Prostate gland (tissue), 2 donors: ENCODE results near the gene PHOX2A. TPM values are rescaled to one million over a fixed set of nuclear protein-coding genes. Genes with fewer than 3 reads are reported as not detected.

Experiments used
- DNase-seq: peaks from one replicate; pipeline ENCODE4 v3.0.0-alpha.2; 2019; ENCODE audit warnings: low spot score
- H3K27ac ChIP-seq, 2 donors: fragments of 200-600 bp; sonication (generic); 2 replicates each; pipeline ENCODE4 v1.5.1; 2017 to 2019
- H3K27me3 ChIP-seq: fragments of 200-600 bp; sonication (generic); replicated peaks from 2 replicates; pipeline ENCODE4 v1.5.1; 2019; ENCODE audit not compliant: insufficient read depth
- H3K36me3 ChIP-seq, 2 donors: fragments of 200-600 bp; sonication (generic); 1 replicate in 1 of 2; 2 replicates in 1 of 2; pipeline versions ENCODE4 v1.5.1 to v1.8.1; 2017 to 2019
- H3K4me1 ChIP-seq: fragments of 200-600 bp; sonication (generic); replicated peaks from 2 replicates; pipeline ENCODE4 v1.5.1; 2019
- H3K4me3 ChIP-seq, 2 donors: fragments of 200-600 bp; sonication (generic); 2 replicates each; pipeline ENCODE4 v1.5.1; 2017 to 2019
- H3K9me3 ChIP-seq: fragments of 200-600 bp; sonication (generic); 2 replicates; pipeline ENCODE4 v1.5.1; 2017
- CTCF ChIP-seq, 4 experiments: fragments of 200-600 bp in 2 of 4; fragments of 450-650 bp in 2 of 4; sonication (generic) in 2 of 4; IDR thresholded peaks; 1 replicate in 3 of 4; 2 replicates in 1 of 4; pipeline ENCODE4 v1.5.1; 2016 to 2019; ENCODE audit warnings: antibody characterized with exemption in 4 of 4, mild to moderate bottlenecking in 2 of 4, moderate library complexity in 2 of 4
- POLR2A ChIP-seq: fragments of 450-650 bp; IDR thresholded peaks from one replicate; pipeline ENCODE4 v1.6.1; 2016; ENCODE audit warnings: antibody characterized with exemption, mild to moderate bottlenecking
- POLR2AphosphoS5 ChIP-seq: sonication (generic); formaldehyde crosslinking; IDR thresholded peaks from one replicate; pipeline ENCODE4 v1.6.1; 2017; ENCODE audit warnings: antibody characterized with exemption
- WGBS: methylation state at CpG from one replicate; pipeline ENCODE4 v1.1.5; 2018; 5-methylcytosine and 5-hydroxymethylcytosine counted together
- intact Hi-C: fragments of 100-400 bp; cut with DNase I; formaldehyde crosslinking; loops from one replicate; pipeline ENCODE4 v1.14.2; 2022
- total RNA-seq, 2 donors: library from RNA; depleted of rRNA; stranded (reverse); fragments of >200 nt; gene quantifications; one replicate each; pipeline ENCODE4 v1.1.0, GENCODE V29; 2016

PHOX2A gene
- total RNA-seq, 2 donors from 2014 or later, result 0.40 TPM; not detected in 1

GRCh38 chr11:72259490-72259889 is 15.5 kb upstream of the PHOX2A start:
- H3K4me1 ChIP-seq, result no peaks in the 10 kb centered on the region
- no peak overlapping the region for H3K27ac ChIP-seq
- WGBS, result 90% methylated on average over 2 of the region's 2 CpGs
- H3K4me3 ChIP-seq, result no peak overlapping the region
- no peaks in the 10 kb centered on the region for H3K9me3 ChIP-seq
- H3K36me3 ChIP-seq, result no peaks in the 10 kb centered on the region
- TF ChIP-seq POLR2A (no peak), POLR2AphosphoS5 (no peak), CTCF (IDR thresholded peaks at IDR 0.05) (no peak)
- DNase-seq, result no peak
- intact Hi-C loops, result no loop called here
- H3K27me3 ChIP-seq, result no peaks in the 10 kb centered on the region

GRCh38 chr11:72257570-72257969 is 13.6 kb upstream of the PHOX2A start:
- H3K36me3 ChIP-seq, result no peaks in the 10 kb centered on the region
- H3K27me3 ChIP-seq, result no peaks in the 10 kb centered on the region
- no peak for DNase-seq
- H3K9me3 ChIP-seq, result no peaks in the 10 kb centered on the region
- H3K4me1 ChIP-seq, result no peaks in the 10 kb centered on the region
- intact Hi-C loops, result no loop called here
- H3K4me3 ChIP-seq, result no peak overlapping the region
- H3K27ac ChIP-seq, result no peak overlapping the region
- 70% methylated on average over 2 of the region's 2 CpGs for WGBS
- TF ChIP-seq POLR2AphosphoS5 (no peak), CTCF (IDR thresholded peaks at IDR 0.05) (no peak), POLR2A (no peak)

GRCh38 chr11:72254299-72254993 is 10.5 kb upstream of the PHOX2A start:
- H3K27me3 ChIP-seq, result no peaks in the 10 kb centered on the region
- H3K4me1 ChIP-seq, result no peaks in the 10 kb centered on the region
- no peak for TF ChIP-seq POLR2AphosphoS5
- TF ChIP-seq POLR2A, result no peak
- no peak for TF ChIP-seq CTCF (IDR thresholded peaks at IDR 0.05)
- no peaks in the 10 kb centered on the region for H3K36me3 ChIP-seq
- intact Hi-C loops, result no loop called here
- 85% methylated on average over 5 of the region's 5 CpGs for WGBS
- H3K27ac ChIP-seq, result no peak overlapping the region
- no peak overlapping the region for H3K4me3 ChIP-seq
- H3K9me3 ChIP-seq, result no peaks in the 10 kb centered on the region
- DNase-seq, result no peak

- Histone ChIP-seq H3K4me1 (no peaks in the 10 kb centered on the region), H3K4me3 (no peak overlapping the region), H3K27ac (no peak overlapping the region), H3K27me3 (no peaks in the 10 kb centered on the region), H3K36me3 (no peaks in the 10 kb centered on the region), H3K9me3 (no peaks in the 10 kb centered on the region)
- 98% methylated on average over 3 of the region's 3 CpGs for WGBS
- DNase-seq, result no peak
- intact Hi-C loops, result no loop called here
- no peak for TF ChIP-seq CTCF (IDR thresholded peaks at IDR 0.05)
- TF ChIP-seq POLR2A, result no peak
- no peak for TF ChIP-seq POLR2AphosphoS5
Measured at GRCh38 chr11:72253392-72253791, 9.4 kb upstream of the PHOX2A start.

GRCh38 chr11:72251614-72252013 is 7.6 kb upstream of the PHOX2A start:
- intact Hi-C loops, result no loop called here
- H3K36me3 ChIP-seq, result no peaks in the 10 kb centered on the region
- DNase-seq, result no peak
- no peaks in the 10 kb centered on the region for H3K27me3 ChIP-seq
- TF ChIP-seq POLR2A, result no peak
- no peak for TF ChIP-seq CTCF (IDR thresholded peaks at IDR 0.05)
- WGBS, result 79% methylated on average over 5 of the region's 5 CpGs
- no peaks in the 10 kb centered on the region for H3K9me3 ChIP-seq
- H3K4me3 ChIP-seq, result no peak overlapping the region
- no peaks in the 10 kb centered on the region for H3K4me1 ChIP-seq
- H3K27ac ChIP-seq, result no peak overlapping the region
